Activated CD8-positive, alpha-beta memory T cell treated with anti-CD3 and anti-CD28 coated beads, Interleukin-2, amount 10 ng/mL, durations not matched to agents 7 days and 5 days (primary cell): ENCODE results near the gene PGAP2. TPM values are rescaled to one million over a fixed set of nuclear protein-coding genes. Genes with fewer than 3 reads are reported as not detected.

Experiments
- ATAC-seq: fragments of 150-1000 bp; cut with Tn5 transposase; one replicate; pipeline ENCODE4 v1.10.0; 2021; ENCODE audit warnings: moderate library complexity
- CTCF ChIA-PET: fragments of 350-600 bp; sonication (Branson Sonifier 250); formaldehyde crosslinking; loops from one replicate; lab custom pipeline; 2021; ENCODE audit warnings: antibody characterized with exemption; lab: Charles Lee
- DNase-seq: peaks from one replicate; pipeline ENCODE4 v3.0.0-alpha.2; 2020
- H3K27ac Mint-ChIP-seq: one replicate; pipeline ENCODE4 v1.8.0; 2021; ENCODE audit warnings: mild to moderate bottlenecking, mixed read lengths
- H3K27me3 Mint-ChIP-seq: one replicate; pipeline ENCODE4 v1.8.0; 2021; ENCODE audit warnings: mixed read lengths
- H3K36me3 Mint-ChIP-seq: one replicate; pipeline ENCODE4 v1.8.0; 2021; ENCODE audit warnings: mild to moderate bottlenecking, mixed read lengths
- H3K4me1 Mint-ChIP-seq: one replicate; pipeline ENCODE4 v1.8.0; 2021; ENCODE audit warnings: mixed read lengths
- H3K4me3 Mint-ChIP-seq: one replicate; pipeline ENCODE4 v1.8.0; 2021; ENCODE audit warnings: mild to moderate bottlenecking, moderate library complexity, mixed read lengths
- H3K9me3 Mint-ChIP-seq: one replicate; pipeline ENCODE4 v1.8.0; 2022; ENCODE audit warnings: low read depth, mixed read lengths
- total RNA-seq, 2 experiments: library from RNA; stranded (reverse); gene quantifications; one replicate each; pipeline ENCODE4 v1.2.3, GENCODE V29; 2021

Gene PGAP2
- total RNA-seq, 2 experiments from 2014 or later, result 22.7 to 23.5 TPM

DNA sequence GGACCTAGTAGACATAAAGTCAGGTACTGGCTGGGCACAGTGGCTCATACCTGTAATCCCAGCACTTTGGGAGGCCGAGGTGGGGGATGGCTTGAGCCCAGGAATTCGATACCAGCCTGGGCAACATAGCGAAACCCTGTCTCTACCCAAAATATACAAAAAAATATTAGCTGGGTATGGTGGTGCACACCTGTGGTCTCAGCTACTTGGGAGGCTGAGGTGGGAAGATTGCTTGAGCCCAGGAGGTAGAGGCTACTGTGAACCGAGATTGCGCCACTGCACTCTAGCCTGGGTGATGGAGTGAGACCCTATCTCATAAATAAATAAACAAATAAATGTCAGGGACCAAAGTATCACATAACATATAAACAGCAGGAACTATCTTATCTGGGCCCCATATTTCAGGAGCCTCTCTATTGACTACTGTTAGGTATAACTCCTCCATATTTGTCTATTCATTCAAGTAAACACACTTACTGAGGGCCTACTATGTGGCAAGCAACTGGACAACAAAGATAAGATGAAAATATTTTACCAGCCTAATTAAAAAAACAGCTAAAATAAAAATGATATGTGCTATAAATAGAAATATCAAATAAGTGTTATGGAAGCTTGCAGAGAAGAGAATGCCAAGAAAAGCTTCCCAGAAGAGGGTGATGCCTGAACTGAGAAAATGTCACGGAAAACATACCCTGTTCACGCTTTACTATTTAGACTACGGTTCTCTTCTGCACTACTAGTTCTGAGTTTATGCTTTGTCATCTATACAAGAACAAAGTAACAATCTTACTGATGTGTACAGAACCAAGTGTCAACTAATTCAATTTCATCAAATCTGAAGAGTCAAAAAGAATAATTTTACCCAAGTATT, 13.0 kb upstream of the PGAP2 start:
- H3K36me3 Mint-ChIP-seq, result peaks cover 38% of the 10 kb centered on the region
- CTCF ChIA-PET, result interaction anchor here (0.7 to 2.4 kb wide), 6 partner anchors 7 to 277 kb away, joined by 3 to 17 read pairs (median 4); partner anchors contain the start of gene PGAP2
- DNase-seq (no peak), ATAC-seq (no peak)
- no peaks in the 10 kb centered on the region for H3K27me3 Mint-ChIP-seq
- H3K27ac Mint-ChIP-seq, result peak overlapping the region; percentile 97
- peaks cover 44% of the 10 kb centered on the region for H3K4me1 Mint-ChIP-seq
- H3K9me3 Mint-ChIP-seq, result no peaks in the 10 kb centered on the region
- peak overlapping the region; percentile 89 for H3K4me3 Mint-ChIP-seq

DNA sequence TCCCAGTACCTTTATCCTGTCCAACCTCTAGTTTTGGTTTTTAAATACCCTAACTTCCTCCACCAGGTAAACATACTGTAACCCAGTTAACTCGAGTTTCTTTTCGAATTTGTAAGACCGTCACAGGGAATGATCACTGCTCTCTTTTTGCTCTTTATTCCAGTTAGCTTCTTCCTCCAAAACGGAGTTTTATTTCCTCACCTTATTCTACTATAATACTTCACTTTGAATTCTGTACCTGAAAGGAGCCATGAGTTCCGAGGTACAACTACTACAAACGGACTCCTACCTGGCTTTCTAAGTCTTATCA, 12.4 kb upstream of the PGAP2 start:
- H3K9me3 Mint-ChIP-seq, result no peaks in the 10 kb centered on the region
- H3K4me3 Mint-ChIP-seq, result peak overlapping the region; percentile 89
- peaks cover 42% of the 10 kb centered on the region for H3K4me1 Mint-ChIP-seq

DNA sequence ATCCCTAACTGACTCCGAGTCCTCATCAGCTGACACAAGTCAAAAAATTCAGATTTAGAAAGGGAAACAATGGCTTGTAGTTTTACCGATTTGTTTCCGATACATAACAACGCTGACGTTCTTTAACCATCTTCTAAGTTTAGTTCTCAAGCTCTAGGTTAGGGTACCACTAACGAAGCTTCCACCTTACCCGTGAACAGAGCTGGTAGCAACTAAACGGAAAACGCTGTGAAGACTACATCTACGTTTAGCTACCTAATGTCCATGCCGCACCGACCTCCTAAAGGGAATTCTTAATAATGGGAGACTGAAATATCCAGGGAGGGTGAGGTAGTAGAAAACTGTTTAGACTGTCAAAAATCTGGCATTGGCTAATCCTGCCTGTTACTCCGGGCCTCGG, 12.0 kb upstream of the PGAP2 start:
- no peaks in the 10 kb centered on the region for H3K27me3 Mint-ChIP-seq
- DNase-seq (no peak), ATAC-seq (no peak)
- peaks cover 34% of the 10 kb centered on the region for H3K36me3 Mint-ChIP-seq
- peak overlapping the region; percentile 89 for H3K4me3 Mint-ChIP-seq
- H3K4me1 Mint-ChIP-seq, result peaks cover 42% of the 10 kb centered on the region
- peak overlapping the region; percentile 97 for H3K27ac Mint-ChIP-seq
- CTCF ChIA-PET, result interaction anchor here (1.2 to 2.4 kb wide), 5 partner anchors 8 to 53 kb away, joined by 3 to 17 read pairs (median 4); partner anchors contain the start of gene PGAP2
- H3K9me3 Mint-ChIP-seq, result no peaks in the 10 kb centered on the region

More for the DNA sequence above, 12.4 kb upstream of the PGAP2 start:
- H3K27me3 Mint-ChIP-seq, result no peaks in the 10 kb centered on the region
- ATAC-seq (no peak), DNase-seq (no peak)
- H3K27ac Mint-ChIP-seq, result peak overlapping the region; percentile 97
- CTCF ChIA-PET, result interaction anchor here (0.7 to 2.4 kb wide), 6 partner anchors 8 to 277 kb away, joined by 3 to 17 read pairs (median 4); partner anchors contain the start of gene PGAP2
- H3K36me3 Mint-ChIP-seq, result peaks cover 34% of the 10 kb centered on the region

DNA sequence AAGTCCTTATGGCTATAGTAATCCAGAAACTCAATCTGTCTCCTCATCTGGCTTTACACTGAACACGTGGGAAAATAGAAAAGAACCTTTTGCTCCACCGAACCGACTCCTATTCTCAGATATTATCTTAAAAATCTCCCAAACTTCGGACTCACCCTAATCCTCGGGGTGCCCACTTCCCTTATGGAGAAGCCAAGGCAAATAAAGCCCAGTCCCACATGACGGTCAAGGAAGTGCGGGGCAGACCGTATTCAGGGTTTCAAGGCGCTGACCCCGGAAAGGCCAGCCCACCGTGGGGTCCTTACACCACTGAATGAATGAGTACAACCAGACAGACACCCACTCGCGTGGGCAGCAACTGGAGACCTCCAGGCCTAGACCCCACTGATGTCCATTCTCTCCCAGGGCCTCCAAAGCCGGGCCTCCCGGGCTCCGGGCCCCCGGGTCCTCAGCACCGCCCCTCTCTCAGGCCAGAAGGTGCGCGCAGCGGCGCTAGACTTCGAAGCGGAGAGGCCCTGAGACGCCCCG, 11.5 kb upstream of the PGAP2 start:
- no peaks in the 10 kb centered on the region for H3K9me3 Mint-ChIP-seq
- DNase-seq (no peak), ATAC-seq (peak; percentile 43)
- H3K4me1 Mint-ChIP-seq, result peaks cover 42% of the 10 kb centered on the region
- H3K36me3 Mint-ChIP-seq, result peaks cover 34% of the 10 kb centered on the region
- peak overlapping the region; percentile 97 for H3K27ac Mint-ChIP-seq
- CTCF ChIA-PET, result interaction anchor here (1.5 to 3.1 kb wide), 6 partner anchors 9 to 45 kb away, joined by 3 to 37 read pairs (median 7); partner anchors contain the start of genes PGAP2 and RHOG
- H3K27me3 Mint-ChIP-seq, result no peaks in the 10 kb centered on the region
- H3K4me3 Mint-ChIP-seq, result peak overlapping the region; percentile 89

DNA sequence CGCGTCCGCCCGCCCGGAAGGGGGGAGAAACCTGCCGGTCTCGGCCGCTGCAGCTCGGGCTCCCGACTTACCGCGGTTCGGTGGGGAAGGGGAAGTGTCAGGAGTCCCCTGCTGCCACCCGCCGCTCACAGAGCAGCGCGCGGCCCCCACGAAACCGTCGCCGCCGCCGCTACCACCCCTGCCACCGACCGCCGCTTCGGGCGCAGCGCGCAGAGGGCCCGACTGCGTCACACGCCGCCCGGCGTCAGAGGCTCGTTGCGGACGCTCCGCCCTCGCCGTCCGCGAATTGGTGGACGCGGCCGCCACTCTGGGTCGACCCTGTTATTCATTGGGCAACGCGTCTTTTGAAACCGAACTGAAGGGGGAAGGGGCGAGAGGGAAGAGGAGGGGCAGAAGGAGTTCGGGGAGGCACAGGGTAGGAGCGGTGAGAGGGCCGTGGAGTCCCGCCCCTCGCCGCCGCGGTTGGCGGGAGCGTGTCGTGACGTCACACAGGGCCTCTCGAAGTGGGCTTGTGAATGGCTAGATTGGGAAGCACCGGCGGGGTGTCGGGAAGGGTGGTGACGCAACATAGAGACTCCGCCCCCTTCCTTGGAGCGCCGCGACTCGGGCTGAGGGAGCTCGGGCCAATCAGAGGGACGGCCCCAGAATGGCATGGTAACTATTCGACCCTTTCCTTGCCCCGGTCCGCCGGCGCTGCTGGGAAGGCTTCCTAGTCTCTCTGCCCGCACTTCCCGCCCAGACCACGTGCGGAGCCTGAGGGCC, 10.8 kb upstream of the PGAP2 start, which contains the start of gene NUP98:
NUP98 (minus strand) TSS at position 226 of the 762 bp plus-strand sequence. CDS start 15,437 bp downstream, outside the sequence.
- no peaks in the 10 kb centered on the region for H3K9me3 Mint-ChIP-seq
- H3K4me3 Mint-ChIP-seq, result peak within 1 kb of the TSS; percentile 89
- CTCF ChIA-PET, result interaction anchor here (0.9 to 3.1 kb wide), 7 partner anchors 9 to 808 kb away, joined by 3 to 37 read pairs (median 4); partner anchors contain the start of genes PGAP2 and RHOG
- DNase-seq, result peak; percentile 100
- H3K36me3 Mint-ChIP-seq, result peaks cover 30% of the 10 kb centered on the region
- H3K27ac Mint-ChIP-seq, result peak within 1 kb of the TSS; percentile 97
- no peaks in the 10 kb centered on the region for H3K27me3 Mint-ChIP-seq
- ATAC-seq, result peak; percentile 97
- peaks cover 38% of the 10 kb centered on the region for H3K4me1 Mint-ChIP-seq

DNA sequence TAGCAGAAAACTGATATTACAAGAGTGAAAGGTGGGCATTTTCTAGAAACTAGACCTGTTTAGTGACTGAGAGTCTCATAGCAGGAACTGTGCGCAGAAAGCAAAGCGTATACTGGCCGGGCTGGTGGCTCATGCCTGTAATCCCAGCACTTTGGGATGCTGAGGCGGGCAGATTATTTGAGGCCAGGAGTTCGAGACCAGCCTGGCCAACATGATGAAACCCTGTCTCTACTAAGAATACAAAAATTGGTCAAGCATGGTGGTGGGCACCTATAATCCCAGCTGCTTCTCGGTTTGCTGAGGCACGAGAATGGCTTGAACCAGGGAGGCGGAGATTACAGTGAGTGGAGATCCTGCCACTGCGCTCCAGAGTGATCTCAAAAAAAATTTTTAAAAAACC, 9.2 kb upstream of the PGAP2 start:
- no peak for ATAC-seq
- H3K27me3 Mint-ChIP-seq, result no peaks in the 10 kb centered on the region
- peaks cover 21% of the 10 kb centered on the region for H3K36me3 Mint-ChIP-seq

DNA sequence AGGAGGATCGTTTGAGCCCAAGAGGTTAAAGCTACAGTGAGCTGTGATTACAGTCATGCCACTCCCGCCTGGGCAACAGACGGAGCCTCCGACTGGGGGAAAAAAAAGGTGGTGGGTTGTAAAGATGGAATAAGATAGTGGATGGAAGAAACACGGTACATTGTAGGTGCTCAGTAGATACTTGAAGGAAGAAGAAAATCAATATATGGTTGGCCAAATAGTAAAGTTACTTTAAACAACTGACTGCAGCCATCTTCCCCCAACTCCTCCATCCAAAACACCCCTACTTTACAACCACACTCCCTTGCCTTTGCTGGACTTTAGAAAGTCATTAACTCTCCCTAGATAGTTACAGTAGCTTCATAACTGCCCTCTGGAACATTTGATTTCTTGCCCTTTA, 8.5 kb upstream of the PGAP2 start:
- Mint-ChIP-seq H3K27ac (no peak overlapping the region), H3K36me3 (peaks cover 14% of the 10 kb centered on the region), H3K4me3 (no peak overlapping the region), H3K27me3 (no peaks in the 10 kb centered on the region), H3K9me3 (no peaks in the 10 kb centered on the region), H3K4me1 (peaks cover 30% of the 10 kb centered on the region)
- CTCF ChIA-PET, result interaction anchor here (0.7 to 3.1 kb wide), 3 partner anchors 8 to 143 kb away, joined by 3 to 37 read pairs (median 3); partner anchors contain the start of gene PGAP2
- DNase-seq (no peak), ATAC-seq (no peak)

More for the DNA sequence above, 9.2 kb upstream of the PGAP2 start:
- peaks cover 32% of the 10 kb centered on the region for H3K4me1 Mint-ChIP-seq
- CTCF ChIA-PET, result interaction anchor here (0.9 to 3.1 kb wide), 5 partner anchors 9 to 111 kb away, joined by 3 to 37 read pairs (median 7); partner anchors contain the start of genes PGAP2 and RHOG
- peak overlapping the region; percentile 89 for H3K4me3 Mint-ChIP-seq
- H3K9me3 Mint-ChIP-seq, result no peaks in the 10 kb centered on the region
- no peak for DNase-seq
- peak overlapping the region; percentile 97 for H3K27ac Mint-ChIP-seq

DNA sequence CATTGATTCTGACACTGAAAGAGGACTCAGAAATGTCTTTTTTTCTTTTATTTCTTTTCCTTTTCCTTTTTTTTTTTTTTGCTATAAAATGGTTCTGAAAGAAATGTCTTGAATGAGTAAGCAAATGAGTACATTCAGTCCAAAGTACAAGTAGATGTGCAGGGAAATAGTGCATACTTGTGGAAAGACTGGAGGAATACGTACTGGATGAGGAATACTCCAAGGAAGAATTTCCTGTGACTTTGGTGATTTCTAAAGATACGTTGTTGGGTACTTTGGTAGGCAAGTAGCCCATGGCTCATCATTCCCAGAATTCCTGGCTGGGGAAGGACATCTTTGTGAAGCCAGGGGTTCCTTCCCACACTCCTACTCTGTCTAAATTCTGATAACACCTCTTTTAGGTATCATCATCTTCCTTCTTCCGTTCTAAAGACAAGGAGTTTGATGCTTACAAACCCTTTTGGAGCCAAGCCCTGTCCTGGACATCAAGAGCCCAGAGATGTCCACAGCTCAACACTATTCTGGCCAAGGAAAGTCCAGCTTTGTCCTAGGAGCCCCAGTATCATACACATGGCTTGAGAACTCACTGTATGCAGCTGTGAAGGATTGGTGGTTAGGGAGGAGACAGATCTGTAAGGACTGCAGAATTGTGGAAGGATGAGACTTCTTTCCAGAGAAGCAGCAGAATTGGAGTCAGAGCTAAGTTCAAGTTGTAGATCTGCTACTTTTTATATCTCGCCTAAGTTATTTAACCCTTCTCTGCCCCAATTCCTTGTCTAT, 6.2 kb upstream of the PGAP2 start:
- CTCF ChIA-PET, result interaction anchor here (0.9 to 1.1 kb wide), 3 partner anchors 9 to 36 kb away, joined by 3 to 4 read pairs (median 3); no protein-coding TSS in a partner anchor
- no peak overlapping the region for H3K27ac Mint-ChIP-seq
- H3K4me1 Mint-ChIP-seq, result peaks cover 17% of the 10 kb centered on the region
- H3K9me3 Mint-ChIP-seq, result no peaks in the 10 kb centered on the region
- H3K27me3 Mint-ChIP-seq, result no peaks in the 10 kb centered on the region
- DNase-seq, result no peak
- H3K36me3 Mint-ChIP-seq, result no peaks in the 10 kb centered on the region
- H3K4me3 Mint-ChIP-seq, result no peak overlapping the region
- ATAC-seq, result no peak

DNA sequence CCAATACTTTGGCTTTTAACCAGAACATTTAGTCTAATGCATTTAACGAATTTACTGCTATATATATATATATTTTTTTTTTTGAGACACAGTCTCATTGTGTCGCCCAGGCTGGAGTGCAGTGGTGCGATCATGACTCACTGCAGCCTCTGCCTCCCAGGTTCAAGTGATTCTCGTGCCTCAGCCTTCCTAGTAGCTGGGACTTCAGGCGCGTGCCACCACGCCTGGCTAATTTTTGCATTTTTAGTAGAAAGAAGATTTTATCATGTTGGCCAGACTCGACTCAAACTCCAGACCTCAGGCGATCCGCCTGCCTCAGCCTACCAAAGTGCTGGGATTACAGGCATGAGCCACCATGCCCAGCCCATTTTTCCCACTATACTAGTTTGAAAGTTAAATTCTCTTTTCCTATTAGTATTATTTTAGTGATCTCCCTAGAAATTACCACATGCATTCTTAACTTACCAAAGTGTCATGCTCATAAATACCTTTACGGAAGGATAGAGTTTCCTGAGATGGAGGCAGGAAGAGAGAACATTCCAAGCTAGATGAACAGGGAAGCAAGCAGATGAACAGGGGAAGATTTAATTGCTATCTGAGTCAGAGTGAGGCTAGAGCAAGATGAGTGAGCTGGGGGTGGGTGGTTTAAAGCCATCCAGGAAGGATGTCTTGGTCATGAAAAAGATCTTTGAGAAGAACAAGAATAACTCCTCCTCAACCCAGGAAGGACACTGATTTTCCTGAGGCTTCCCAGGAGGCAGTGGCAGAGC, 4.4 kb upstream of the PGAP2 start:
- Mint-ChIP-seq H3K27me3 (no peaks in the 10 kb centered on the region), H3K9me3 (no peaks in the 10 kb centered on the region), H3K4me1 (peaks cover 19% of the 10 kb centered on the region), H3K36me3 (no peaks in the 10 kb centered on the region), H3K4me3 (no peak overlapping the region), H3K27ac (no peak overlapping the region)
- ATAC-seq (no peak), DNase-seq (no peak)
- CTCF ChIA-PET, result no interaction called here

DNA sequence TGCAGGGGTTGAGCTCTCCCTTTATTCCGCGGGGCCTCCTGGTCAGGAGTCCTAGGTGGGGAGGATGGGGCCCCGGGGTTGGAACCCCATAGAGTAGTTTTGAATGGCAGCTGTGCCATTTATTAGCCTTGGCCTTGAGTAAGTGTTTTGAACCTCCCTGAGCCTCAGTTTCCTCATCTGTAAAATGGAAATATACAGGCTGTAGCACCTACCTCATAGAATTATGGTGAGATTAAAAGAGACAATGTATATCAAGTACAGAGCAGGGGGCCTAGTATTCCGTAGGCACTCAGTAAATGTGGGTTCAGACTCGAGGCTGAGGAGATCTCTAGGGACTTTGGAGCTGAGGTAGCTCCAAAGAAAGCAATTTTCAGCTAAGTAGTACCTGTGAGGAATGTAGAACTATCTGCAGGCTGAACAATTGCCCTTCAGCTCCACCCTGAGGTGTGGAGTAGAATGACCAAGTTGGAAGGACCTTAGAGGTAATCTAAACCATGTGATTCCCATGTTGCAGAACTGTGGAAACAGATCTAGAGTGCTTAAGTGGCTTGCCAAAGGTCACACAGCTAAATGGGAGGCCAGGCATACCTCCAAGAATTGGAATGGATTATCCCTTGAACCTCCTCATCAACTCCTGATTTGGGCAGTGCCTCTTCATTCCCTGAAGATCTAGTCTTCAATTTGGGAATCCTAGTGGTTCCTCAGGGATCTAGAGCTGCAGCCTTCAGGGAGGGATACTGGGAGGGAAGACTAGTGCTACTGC, 682 bp downstream of the PGAP2 start:
- Mint-ChIP-seq H3K4me3 (peak overlapping the region; percentile 84), H3K36me3 (no peaks in the 10 kb centered on the region), H3K27ac (peak overlapping the region; percentile 63), H3K4me1 (peaks cover 14% of the 10 kb centered on the region), H3K9me3 (no peaks in the 10 kb centered on the region), H3K27me3 (no peaks in the 10 kb centered on the region)
- ATAC-seq, result peak; percentile 72
- DNase-seq, result peak; percentile 75
- CTCF ChIA-PET, result interaction anchor here (0.7 to 5.7 kb wide), 35 partner anchors 10 to 378 kb away, joined by 3 to 66 read pairs (median 5); partner anchors contain the start of genes NUP98, RHOG and STIM1

DNA sequence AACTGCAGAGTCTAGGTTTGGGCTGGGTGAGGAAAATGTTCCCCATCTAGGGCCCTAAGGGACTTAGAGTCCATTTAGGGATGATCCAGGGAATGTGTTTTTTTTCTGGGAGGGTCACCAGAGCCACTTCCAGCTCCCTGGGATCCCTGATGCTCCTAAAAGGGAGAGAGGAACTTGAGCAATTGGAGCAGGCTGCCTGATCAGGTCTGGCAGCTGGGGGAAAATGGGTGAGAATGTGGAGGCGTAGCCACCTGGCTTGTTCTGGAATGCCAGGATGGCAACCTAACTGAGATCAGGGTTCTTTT, 1.2 kb downstream of the PGAP2 start:
- Mint-ChIP-seq H3K36me3 (no peaks in the 10 kb centered on the region), H3K9me3 (no peaks in the 10 kb centered on the region), H3K27me3 (no peaks in the 10 kb centered on the region), H3K4me1 (peaks cover 10% of the 10 kb centered on the region), H3K4me3 (no peak overlapping the region), H3K27ac (no peak overlapping the region)
- no peak for DNase-seq
- CTCF ChIA-PET, result interaction anchor here (0.9 to 5.7 kb wide), 24 partner anchors 10 to 377 kb away, joined by 3 to 66 read pairs (median 7); partner anchors contain the start of genes NUP98, RHOG and STIM1
- ATAC-seq, result no peak
